Fibroblast of lung (primary cell): ENCODE measurements around the gene PPP1R15B. TPM values are rescaled to one million over a fixed set of nuclear protein-coding genes. Genes with fewer than 3 reads are reported as not detected.

Experiments
- DNase-seq, 2 donors: peaks; one replicate each; pipeline versions ENCODE4 v3.0.0 to v3.0.0-alpha.2; 2010; ENCODE audit warnings: low read depth in 2 of 2
- H2AFZ ChIP-seq: 2 replicates; pipeline ENCODE4 v1.5.1; 2012; ENCODE audit warnings: low read length, control low read depth, inconsistent platforms
- H3K27ac ChIP-seq: 2 replicates; pipeline ENCODE4 v1.5.1; 2011; ENCODE audit warnings: low read length, control low read depth; ENCODE audit not compliant: insufficient read depth
- H3K27me3 ChIP-seq: 2 replicates; pipeline ENCODE4 v1.5.1; 2011; ENCODE audit warnings: mild to moderate bottlenecking, low read length; ENCODE audit not compliant: control insufficient read depth, insufficient read depth
- H3K36me3 ChIP-seq: 2 replicates; pipeline ENCODE4 v1.5.1; 2011; ENCODE audit warnings: low read length; ENCODE audit not compliant: control insufficient read depth, insufficient read depth
- H3K4me1 ChIP-seq: 2 replicates; pipeline ENCODE4 v1.5.1; 2011; ENCODE audit warnings: low read length; ENCODE audit not compliant: control insufficient read depth, insufficient read depth; ENCODE audit errors: extremely low read depth
- H3K4me2 ChIP-seq: 2 replicates; pipeline ENCODE4 v1.5.1; 2011; ENCODE audit warnings: low read length, control low read depth; ENCODE audit not compliant: insufficient read depth; ENCODE audit errors: extremely low read depth
- H3K4me3 ChIP-seq, 4 experiments: fragments of 200-600 bp in 1 of 4; sonication (generic) in 1 of 4; replicated peaks in 1 of 4; 2 replicates each; pipeline ENCODE4 v1.5.1; 2011 to 2016; ENCODE audit warnings: low read length in 4 of 4, low read depth in 3 of 4, mild to moderate bottlenecking in 3 of 4, control low read depth in 2 of 4, inconsistent platforms in 1 of 4, mixed read lengths in 1 of 4; ENCODE audit not compliant: insufficient read depth in 1 of 4; ENCODE audit errors: control extremely low read depth in 1 of 4
- H3K79me2 ChIP-seq: 2 replicates; pipeline ENCODE4 v1.5.1; 2012; ENCODE audit warnings: mild to moderate bottlenecking, low read length, inconsistent platforms; ENCODE audit not compliant: control insufficient read depth, insufficient read depth
- H3K9ac ChIP-seq: 2 replicates; pipeline ENCODE4 v1.5.1; 2011; ENCODE audit warnings: mild to moderate bottlenecking, low read length, control low read depth; ENCODE audit not compliant: insufficient read depth
- H3K9me3 ChIP-seq: 2 replicates; pipeline ENCODE4 v1.5.1; 2012; ENCODE audit warnings: low read depth, low read length; ENCODE audit not compliant: control insufficient read depth, insufficient read depth
- H4K20me1 ChIP-seq: 2 replicates; pipeline ENCODE4 v1.5.1; 2011; ENCODE audit warnings: low read length; ENCODE audit not compliant: control insufficient read depth, insufficient read depth; ENCODE audit errors: extremely low read depth
- CTCF ChIP-seq, 2 donors: IDR thresholded peaks in 1 of 2; conservative IDR thresholded peaks in 1 of 2; 1 replicate in 1 of 2; 2 replicates in 1 of 2; pipeline ENCODE4 v1.5.1; 2011 to 2012; ENCODE audit warnings: low read length in 2 of 2, control low read depth in 1 of 2, inconsistent platforms in 1 of 2, low read depth in 1 of 2, mild to moderate bottlenecking in 1 of 2
- EZH2 ChIP-seq: IDR thresholded peaks from 2 replicates; pipeline ENCODE4 v1.5.1; 2012; ENCODE audit warnings: low read length, control low read depth, mild to moderate bottlenecking; ENCODE audit errors: missing control alignments
- polyA plus RNA-seq, 2 donors: library from polyadenylated mRNA; depleted of rRNA in 1 of 2; stranded (reverse) in 1 of 2; unstranded in 1 of 2; fragments of >200 nt; gene quantifications; 2 replicates each; pipeline ENCODE4 v1.2.1, GENCODE V29; 2011 to 2012; ENCODE audit warnings: missing spikeins in 1 of 2
- total RNA-seq: library from RNA; depleted of rRNA; stranded (reverse); fragments of >200 nt; gene quantifications from 2 replicates; pipeline ENCODE4 v1.2.1, GENCODE V29; 2014

The PPP1R15B gene
- total and polyA plus RNA-seq, 2 donors (not counting 1 experiment from before 2014, with no cell fraction given) = 22.4 to 27.7 TPM

- Histone ChIP-seq H3K27ac (no peak overlapping the region), H3K27me3 (no peaks in the 10 kb centered on the region), H3K4me3 (no peak overlapping the region), H4K20me1 (peaks cover 5% of the 10 kb centered on the region), H2AFZ (no peak overlapping the region), H3K79me2 (peaks cover 35% of the 10 kb centered on the region), H3K4me2 (no peak overlapping the region), H3K9ac (no peak overlapping the region), H3K9me3 (no peaks in the 10 kb centered on the region), H3K4me1 (no peaks in the 10 kb centered on the region), H3K36me3 (no peaks in the 10 kb centered on the region)
- TF ChIP-seq CTCF (conservative IDR thresholded peaks at IDR 0.05 in 1 of 2, IDR thresholded peaks at IDR 0.05 in 1 of 2; ENCODE audit: low read depth in 1 of 2, low read length in 2 of 2) = no peak
- TF ChIP-seq EZH2 = no peak
- DNase-seq = no peak
Measured at GRCh38 chr1:204402391-204402790, 9.2 kb downstream of the PPP1R15B start.

DNA sequence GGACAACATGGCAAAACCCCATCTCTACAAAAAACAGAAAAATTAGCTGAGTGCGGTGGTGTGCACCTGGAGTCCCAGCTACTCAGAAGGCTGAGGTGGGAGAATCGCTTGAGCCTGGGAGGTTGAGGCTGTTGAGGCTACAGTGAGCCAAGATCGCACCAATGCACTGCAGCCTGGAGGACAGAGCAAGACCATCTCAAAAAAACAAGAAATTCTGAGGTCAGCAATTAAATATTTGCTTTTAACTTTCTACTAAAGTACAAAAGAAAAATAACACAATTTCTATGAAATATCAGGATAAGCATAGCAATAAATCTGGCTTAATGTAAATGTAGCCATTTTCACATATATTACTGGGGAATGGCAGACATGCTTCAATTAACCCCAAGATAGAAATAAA, 9.9 kb downstream of the PPP1R15B start:
- Histone ChIP-seq H3K27me3 (no peaks in the 10 kb centered on the region), H3K4me1 (no peaks in the 10 kb centered on the region), H3K4me2 (no peak overlapping the region), H3K27ac (no peak overlapping the region), H3K79me2 (peaks cover 28% of the 10 kb centered on the region), H3K9ac (no peak overlapping the region), H3K36me3 (no peaks in the 10 kb centered on the region), H4K20me1 (no peaks in the 10 kb centered on the region), H3K9me3 (no peaks in the 10 kb centered on the region), H3K4me3 (no peak overlapping the region), H2AFZ (no peak overlapping the region)
- TF ChIP-seq EZH2 (no peak), CTCF (conservative IDR thresholded peaks at IDR 0.05 in 1 of 2, IDR thresholded peaks at IDR 0.05 in 1 of 2; ENCODE audit: low read depth in 1 of 2, low read length in 2 of 2) (no peak)
- no peak for DNase-seq

GRCh38 chr1:204400882-204401510, 10.6 kb downstream of the PPP1R15B start:
- Histone ChIP-seq H3K79me2 (peaks cover 21% of the 10 kb centered on the region), H3K27me3 (no peaks in the 10 kb centered on the region), H3K4me1 (no peaks in the 10 kb centered on the region), H3K4me2 (no peak overlapping the region), H3K4me3 (no peak overlapping the region), H3K9ac (no peak overlapping the region), H3K27ac (no peak overlapping the region), H2AFZ (no peak overlapping the region), H3K36me3 (no peaks in the 10 kb centered on the region), H4K20me1 (no peaks in the 10 kb centered on the region), H3K9me3 (no peaks in the 10 kb centered on the region)
- no peak for DNase-seq
- TF ChIP-seq EZH2 (no peak), CTCF (conservative IDR thresholded peaks at IDR 0.05 in 1 of 2, IDR thresholded peaks at IDR 0.05 in 1 of 2; ENCODE audit: low read depth in 1 of 2, low read length in 2 of 2) (no peak)
